ENCODE measurements around the gene AQP3. TPM values are rescaled to one million over a fixed set of nuclear protein-coding genes. Genes with fewer than 3 reads are reported as not detected.

Gene AQP3
- total and polyA plus RNA-seq, 7 experiments from 2014 or later: 53.3 to 252 (median 114) TPM

- Mint-ChIP-seq H3K4me3 (no peak overlapping the region), H3K9me3 (no peaks in the 10 kb centered on the region), H3K4me1 (peaks cover 7 to 33% (median 27%) of the 10 kb centered on the region in 7 donors), H3K27me3 (no peaks in the 10 kb centered on the region), H3K36me3 (peaks cover 2 to 7% (median 6%) of the 10 kb centered on the region in 5 donors), H3K27ac (peak overlapping the region in 4 of 9 donors; percentile 17 to 41 (median 26))
- no peak for DNase-seq
- CTCF ChIA-PET: interaction anchor here (0.8 to 2.6 kb wide), 2 partner anchors 10 to 211 kb away, joined by 3 to 12 read pairs; partner anchors contain the start of gene CHMP5
- Histone ChIP-seq H3K4me1 (ENCODE audit: control insufficient read depth in 2 of 2, insufficient read depth in 2 of 2, low read length in 2 of 2) (peaks cover 13 to 19% of the 10 kb centered on the region in 2 donors), H3K27me3 (ENCODE audit: control insufficient read depth in 2 of 2, insufficient read depth in 2 of 2, low read length in 2 of 2) (no peaks in the 10 kb centered on the region), H3K4me3 (ENCODE audit: low read length) (no peak overlapping the region), H3K36me3 (ENCODE audit: control insufficient read depth in 2 of 3, insufficient read depth in 3 of 3, low read length in 3 of 3) (peaks cover 0 to 13% (median 0%) of the 10 kb centered on the region in 3 experiments), H3K9me3 (ENCODE audit: control insufficient read depth in 2 of 3, low read length in 3 of 3) (no peaks in the 10 kb centered on the region), H3K27ac (ENCODE audit: low read depth, low read length) (no peak overlapping the region)
- intact Hi-C loops (cut with micrococcal nuclease): loop anchor here (10.0 kb wide), 3 partner anchors 212 to 1638 kb away; partner anchors contain the start of genes ATOSB (in 1 of the 2), B4GALT1 (in 1 of the 2), BAG1 (in 1 of the 2) and CHMP5 (in 1 of the 2)
- no peak for ATAC-seq
- POLR2A ChIA-PET: interaction anchor here (0.7 kb wide), 1 partner anchor 11 kb away, joined by 3 read pairs; no protein-coding TSS in a partner anchor
Observed at GRCh38 chr9:33476503-33476902, 29.1 kb upstream of the AQP3 start.

DNA sequence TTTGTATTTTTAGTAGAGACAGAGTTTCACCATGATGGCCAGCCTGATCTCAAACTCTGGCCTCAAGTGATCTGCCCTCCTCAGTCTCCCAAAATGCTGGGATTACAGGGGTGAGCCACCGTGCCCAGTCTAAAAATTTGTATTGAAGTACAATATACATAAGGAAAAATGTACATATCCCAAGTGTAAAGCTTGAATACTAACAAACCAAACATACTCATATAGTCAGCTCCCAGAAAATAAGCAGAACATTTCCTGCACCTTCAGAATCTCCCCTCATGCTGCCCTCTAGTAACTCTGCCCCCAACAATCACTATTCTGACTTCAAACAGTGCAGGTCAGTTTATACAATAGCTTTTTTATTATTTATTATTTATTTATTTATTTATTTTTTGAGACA lies 28.0 kb upstream of the AQP3 start:
- Mint-ChIP-seq H3K9me3 (no peaks in the 10 kb centered on the region), H3K27ac (peak overlapping the region in 4 of 9 donors; percentile 32 to 76 (median 37)), H3K27me3 (no peaks in the 10 kb centered on the region), H3K4me3 (peak overlapping the region in 4 of 10 donors; percentile 3 to 43 (median 15)), H3K36me3 (peaks cover 5 to 11% (median 9%) of the 10 kb centered on the region in 5 donors), H3K4me1 (peaks cover 9 to 37% (median 31%) of the 10 kb centered on the region in 7 donors)
- H3K4me1 ChIP-seq (ENCODE audit: control insufficient read depth in 2 of 2, insufficient read depth in 2 of 2, low read length in 2 of 2): peaks cover 13 to 19% of the 10 kb centered on the region in 2 donors
- H3K27ac ChIP-seq (ENCODE audit: low read depth, low read length): no peak overlapping the region
- intact Hi-C loops (cut with micrococcal nuclease): loop anchor here (2.0 to 10.0 kb wide), 7 partner anchors 101 to 1639 kb away; partner anchors contain the start of genes ATOSB (in 1 of the 2), B4GALT1 (in 1 of the 2), BAG1 (in 1 of the 2) and CHMP5 (in 1 of the 2)
- DNase-seq: no peak
- H3K27me3 ChIP-seq (ENCODE audit: control insufficient read depth in 2 of 2, insufficient read depth in 2 of 2, low read length in 2 of 2): no peaks in the 10 kb centered on the region
- H3K9me3 ChIP-seq (ENCODE audit: control insufficient read depth in 2 of 3, low read length in 3 of 3): no peaks in the 10 kb centered on the region
- POLR2A ChIA-PET: interaction anchor here (0.6 to 0.8 kb wide), 3 partner anchors 26 to 398 kb away, joined by 3 to 5 read pairs (median 3); no protein-coding TSS in a partner anchor
- no peak for ATAC-seq
- H3K36me3 ChIP-seq (ENCODE audit: control insufficient read depth in 2 of 3, insufficient read depth in 3 of 3, low read length in 3 of 3): peaks cover 0 to 23% (median 0%) of the 10 kb centered on the region in 3 experiments
- no peak overlapping the region for H3K4me3 ChIP-seq (ENCODE audit: low read length)
- CTCF ChIA-PET: interaction anchor here (2.3 to 2.6 kb wide), 2 partner anchors 9 to 28 kb away, joined by 12 to 17 read pairs; partner anchors contain the start of gene AQP3

DNA sequence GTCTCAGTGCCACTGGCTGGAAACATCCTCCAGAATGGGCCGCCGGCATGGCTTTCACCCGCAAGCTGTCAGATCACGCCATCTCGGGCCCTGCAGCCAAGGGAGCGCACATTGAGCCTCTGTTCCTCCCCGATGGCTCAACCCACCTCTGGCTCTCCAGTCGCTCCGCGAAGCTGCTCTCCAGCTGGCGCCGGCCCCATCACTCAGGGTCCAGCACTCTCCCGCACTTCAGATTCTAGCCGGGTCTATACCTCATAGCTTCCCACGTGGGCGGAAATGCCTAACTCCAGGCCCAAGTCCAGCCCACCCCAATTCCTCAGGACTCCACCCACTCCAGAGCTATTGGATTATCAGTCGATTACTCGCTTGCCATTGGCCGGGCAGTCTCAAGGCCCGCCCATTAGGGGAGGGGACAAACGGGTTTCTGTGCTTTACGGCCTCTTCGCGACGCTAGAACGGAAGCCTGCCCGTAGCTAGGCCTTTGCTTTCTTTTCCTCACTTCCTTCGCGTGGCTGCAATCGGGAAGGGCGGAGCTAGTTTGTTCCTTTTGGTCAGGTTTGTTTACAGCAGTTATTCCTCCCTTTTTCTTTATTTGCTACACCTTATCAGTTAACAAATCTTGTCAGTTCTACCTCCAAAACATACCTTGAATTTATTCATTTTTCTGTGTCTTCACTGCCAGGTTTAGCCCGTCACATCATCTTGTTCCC lies 26.4 kb upstream of the AQP3 start, which contains the start of gene NOL6:
Gene NOL6 (minus strand): TSS at position 282 of the 710 bp plus-strand sequence. CDS start 82 bp downstream, at position 200.
- H3K4me1 Mint-ChIP-seq: peaks cover 9 to 38% (median 31%) of the 10 kb centered on the region in 7 donors
- POLR2A ChIA-PET: interaction anchor here (0.6 to 2.9 kb wide), 17 partner anchors 10 to 449 kb away, joined by 3 to 35 read pairs (median 5); partner anchors contain the start of genes AQP3, DNAJA1 and NFX1
- peak; percentile 100 for ATAC-seq
- Histone ChIP-seq H3K27me3 (ENCODE audit: control insufficient read depth in 2 of 2, insufficient read depth in 2 of 2, low read length in 2 of 2) (no peaks in the 10 kb centered on the region), H3K27ac (ENCODE audit: low read depth, low read length) (peak within 1 kb of the TSS; percentile 78), H3K9me3 (ENCODE audit: control insufficient read depth in 2 of 3, low read length in 3 of 3) (no peaks in the 10 kb centered on the region), H3K4me3 (ENCODE audit: low read length) (peak within 1 kb of the TSS; percentile 88), H3K4me1 (ENCODE audit: control insufficient read depth in 2 of 2, insufficient read depth in 2 of 2, low read length in 2 of 2) (peaks cover 13 to 19% of the 10 kb centered on the region in 2 donors), H3K36me3 (ENCODE audit: control insufficient read depth in 2 of 3, insufficient read depth in 3 of 3, low read length in 3 of 3) (peaks cover 6 to 39% (median 7%) of the 10 kb centered on the region in 3 experiments)
- peaks cover 0 to 2% (median 0%) of the 10 kb centered on the region in 11 donors for H3K9me3 Mint-ChIP-seq
- CTCF ChIA-PET: interaction anchor here (0.6 to 3.8 kb wide), 12 partner anchors 9 to 707 kb away, joined by 3 to 19 read pairs (median 5); partner anchors contain the start of gene AQP3
- intact Hi-C loops (cut with micrococcal nuclease): loop anchor here (1.0 to 10.0 kb wide), 15 partner anchors 26 to 1641 kb away; partner anchors contain the start of genes B4GALT1 (in 2 of the 2), BAG1 (in 2 of the 2), NFX1 (in 2 of the 2) and UBE2R2 (in 2 of the 2)
- peak within 1 kb of the TSS; percentile 88 to 99 (median 96) for H3K27ac Mint-ChIP-seq
- H3K27me3 Mint-ChIP-seq: no peaks in the 10 kb centered on the region
- peaks cover 5 to 19% (median 15%) of the 10 kb centered on the region in 5 donors for H3K36me3 Mint-ChIP-seq
- DNase-seq: peak; percentile 91 to 99 (median 98)
- H3K4me3 Mint-ChIP-seq: peak within 1 kb of the TSS; percentile 88 to 100 (median 97)

DNA sequence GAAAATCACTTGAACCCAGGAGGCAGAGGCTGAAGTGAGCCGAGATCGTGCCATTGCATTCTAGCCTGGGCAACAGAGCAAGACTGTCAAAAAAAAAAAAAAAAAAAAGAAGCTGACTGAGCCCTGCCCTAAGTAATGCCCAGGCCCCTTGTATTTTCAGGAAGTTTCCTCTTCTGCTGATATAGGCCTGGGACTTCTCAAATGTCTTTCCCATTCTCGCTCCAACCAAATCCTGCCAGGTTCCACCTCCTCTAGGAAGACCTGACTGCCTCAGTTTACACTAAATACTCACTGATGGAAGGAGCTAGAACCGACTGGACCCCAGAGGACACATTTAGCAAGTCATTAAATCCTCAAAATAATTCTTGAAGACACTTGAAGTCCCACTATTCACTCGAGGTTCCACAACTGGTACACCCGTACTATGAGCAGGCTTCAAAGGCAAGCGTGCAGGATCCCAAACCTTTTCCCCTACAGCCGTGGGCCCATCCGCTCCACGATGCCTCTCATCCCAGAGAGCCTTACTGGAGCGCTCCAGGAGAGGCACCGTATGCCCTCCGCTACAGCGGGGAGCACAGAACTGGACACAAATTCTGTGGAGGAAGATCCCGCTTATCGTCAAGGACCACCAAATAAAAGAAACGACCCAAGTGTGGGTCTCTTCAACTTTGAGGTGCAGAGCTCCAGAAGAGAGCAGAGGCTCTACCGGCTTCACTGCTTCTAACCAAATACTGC lies 25.7 kb upstream of the AQP3 start:
- Mint-ChIP-seq H3K4me1 (peaks cover 9 to 38% (median 33%) of the 10 kb centered on the region in 7 donors), H3K4me3 (peak overlapping the region; percentile 88 to 100 (median 97)), H3K9me3 (peaks cover 0 to 2% (median 0%) of the 10 kb centered on the region in 11 donors), H3K27ac (peak overlapping the region; percentile 88 to 99 (median 96)), H3K27me3 (no peaks in the 10 kb centered on the region), H3K36me3 (peaks cover 5 to 27% (median 20%) of the 10 kb centered on the region in 5 donors)
- CTCF ChIA-PET: interaction anchor here (0.5 to 3.8 kb wide), 12 partner anchors 8 to 337 kb away, joined by 3 to 19 read pairs (median 5); partner anchors contain the start of gene AQP3
- DNase-seq: no peak
- Histone ChIP-seq H3K27ac (ENCODE audit: low read depth, low read length) (peak overlapping the region; percentile 78), H3K4me3 (ENCODE audit: low read length) (peak overlapping the region; percentile 88), H3K27me3 (ENCODE audit: control insufficient read depth in 2 of 2, insufficient read depth in 2 of 2, low read length in 2 of 2) (no peaks in the 10 kb centered on the region), H3K36me3 (ENCODE audit: control insufficient read depth in 2 of 3, insufficient read depth in 3 of 3, low read length in 3 of 3) (peaks cover 8 to 46% (median 15%) of the 10 kb centered on the region in 3 experiments), H3K9me3 (ENCODE audit: control insufficient read depth in 2 of 3, low read length in 3 of 3) (no peaks in the 10 kb centered on the region), H3K4me1 (ENCODE audit: control insufficient read depth in 2 of 2, insufficient read depth in 2 of 2, low read length in 2 of 2) (peaks cover 13 to 19% of the 10 kb centered on the region in 2 donors)
- intact Hi-C loops (cut with micrococcal nuclease): loop anchor here (1.0 to 10.0 kb wide), 7 partner anchors 58 to 1642 kb away; partner anchors contain the start of genes B4GALT1 (in 2 of the 2), BAG1 (in 2 of the 2), UBE2R2 (in 2 of the 2) and ATOSB (in 1 of the 2)
- ATAC-seq: no peak
- POLR2A ChIA-PET: interaction anchor here (0.9 to 2.9 kb wide), 17 partner anchors 9 to 448 kb away, joined by 3 to 35 read pairs (median 6); partner anchors contain the start of genes AQP3, DNAJA1 and NFX1

DNA sequence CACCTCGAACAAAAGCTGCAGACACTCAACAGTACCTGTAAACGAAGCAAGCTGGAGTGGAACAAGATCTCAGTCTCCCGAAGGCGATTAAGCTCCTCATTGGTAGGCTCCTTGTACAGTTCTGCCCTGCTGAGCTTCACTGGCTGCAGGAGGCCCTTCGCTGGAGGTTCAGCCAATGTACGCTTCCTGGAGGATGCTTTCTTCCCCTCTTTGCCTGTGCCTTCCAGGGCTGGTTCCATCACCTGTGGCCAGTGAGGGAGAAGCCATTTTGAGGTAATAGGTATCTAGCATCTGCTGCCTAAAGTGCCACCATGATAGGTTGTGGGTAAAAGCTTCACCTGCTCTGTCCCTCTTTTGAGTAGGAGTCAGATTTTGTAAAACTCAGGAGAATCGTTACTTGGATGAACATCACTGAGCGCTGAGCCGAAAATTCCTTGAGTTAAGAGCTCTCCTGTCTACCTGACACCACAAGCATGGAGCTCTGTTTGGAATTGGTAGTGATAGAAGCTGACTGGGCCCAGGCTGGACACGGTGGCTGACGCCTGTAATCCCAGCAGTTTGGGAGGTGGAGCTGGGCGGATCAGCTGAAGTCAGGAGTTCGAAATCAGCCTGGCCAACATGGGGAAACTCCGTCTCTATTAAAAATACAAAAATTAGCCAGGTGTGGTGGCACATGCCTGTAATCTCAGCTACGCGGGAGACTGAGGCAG lies 24.9 kb upstream of the AQP3 start:
- peak overlapping the region; percentile 60 to 100 (median 95) for H3K4me3 Mint-ChIP-seq

More for the DNA sequence above, 24.9 kb upstream of the AQP3 start:
- peak overlapping the region; percentile 51 for H3K27ac ChIP-seq (ENCODE audit: low read depth, low read length)
- H3K4me3 ChIP-seq (ENCODE audit: low read length): peak overlapping the region; percentile 88
- POLR2A ChIA-PET: interaction anchor here (0.9 to 2.9 kb wide), 8 partner anchors 14 to 447 kb away, joined by 3 to 17 read pairs (median 6); partner anchors contain the start of genes AQP3, DNAJA1 and NFX1
- ATAC-seq (no peak), DNase-seq (no peak)
- Mint-ChIP-seq H3K27me3 (no peaks in the 10 kb centered on the region), H3K4me1 (peaks cover 9 to 38% (median 34%) of the 10 kb centered on the region in 7 donors), H3K27ac (peak overlapping the region in 5 of 9 donors; percentile 38 to 98 (median 56)), H3K36me3 (peaks cover 5 to 28% (median 21%) of the 10 kb centered on the region in 5 donors), H3K9me3 (peaks cover 0 to 2% (median 0%) of the 10 kb centered on the region in 11 donors)
- H3K36me3 ChIP-seq (ENCODE audit: control insufficient read depth in 2 of 3, insufficient read depth in 3 of 3, low read length in 3 of 3): peaks cover 13 to 54% (median 17%) of the 10 kb centered on the region in 3 experiments
- no peaks in the 10 kb centered on the region for H3K9me3 ChIP-seq (ENCODE audit: control insufficient read depth in 2 of 3, low read length in 3 of 3)
- CTCF ChIA-PET: interaction anchor here (0.5 to 3.8 kb wide), 7 partner anchors 15 to 570 kb away, joined by 3 to 19 read pairs (median 3); no protein-coding TSS in a partner anchor
- intact Hi-C loops (cut with micrococcal nuclease): loop anchor here (5.0 to 10.0 kb wide), 5 partner anchors 208 to 1642 kb away; partner anchors contain the start of genes B4GALT1 (in 2 of the 2), UBE2R2 (in 2 of the 2), ATOSB (in 1 of the 2) and BAG1 (in 1 of the 2)
- H3K4me1 ChIP-seq (ENCODE audit: control insufficient read depth in 2 of 2, insufficient read depth in 2 of 2, low read length in 2 of 2): peaks cover 13 to 19% of the 10 kb centered on the region in 2 donors
- H3K27me3 ChIP-seq (ENCODE audit: control insufficient read depth in 2 of 2, insufficient read depth in 2 of 2, low read length in 2 of 2): no peaks in the 10 kb centered on the region

Data from naive thymus-derived CD4-positive, alpha-beta T cell (primary cell).